Measurements from ENCODE around the gene POP4.
A peak's percentile ranks its signal among the peaks of the same experiment; 100 is the strongest.
"Not testable (repeated sequence)": the region's sequence is repeated elsewhere in the genome, so short reads cannot be mapped to it uniquely, and the experiment has no call there.

The POP4 gene, protein sequence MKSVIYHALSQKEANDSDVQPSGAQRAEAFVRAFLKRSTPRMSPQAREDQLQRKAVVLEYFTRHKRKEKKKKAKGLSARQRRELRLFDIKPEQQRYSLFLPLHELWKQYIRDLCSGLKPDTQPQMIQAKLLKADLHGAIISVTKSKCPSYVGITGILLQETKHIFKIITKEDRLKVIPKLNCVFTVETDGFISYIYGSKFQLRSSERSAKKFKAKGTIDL

DNA sequence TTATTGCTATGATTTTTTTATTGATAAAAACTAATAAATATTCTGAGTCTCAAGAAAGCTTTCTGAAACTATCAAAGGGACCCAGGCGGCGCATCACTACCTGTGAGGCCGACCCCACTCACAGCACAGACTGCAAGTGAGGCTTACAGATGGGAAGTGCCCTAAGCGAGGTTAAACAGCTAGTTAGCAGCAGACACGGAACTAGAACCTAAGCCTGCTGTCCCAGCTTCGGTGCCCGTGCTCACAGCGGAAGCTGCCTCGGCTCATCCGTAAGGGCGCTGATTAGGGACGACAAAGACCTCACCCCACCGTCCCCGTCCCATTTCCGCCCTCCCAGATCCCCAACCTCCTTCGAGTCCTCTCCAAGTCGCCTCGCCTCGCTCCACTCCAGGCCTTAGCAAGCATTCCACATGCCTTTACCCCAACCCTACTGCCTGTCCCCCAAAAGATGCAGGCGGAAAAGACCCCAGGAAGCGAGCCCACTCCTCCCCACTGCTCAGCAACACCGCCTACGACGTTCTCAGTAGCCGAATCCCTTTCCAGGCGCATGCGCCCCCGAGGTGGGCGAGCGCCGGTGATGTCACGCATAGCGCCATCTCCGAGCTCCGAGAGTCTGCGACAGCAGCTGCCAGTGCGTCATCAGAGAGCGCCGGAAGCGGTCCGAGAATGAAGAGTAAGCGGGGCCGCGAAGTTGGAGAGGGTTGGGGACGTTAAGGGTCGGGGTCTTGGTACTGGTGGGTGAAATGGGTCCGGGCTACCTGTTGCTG is at the start of gene POP4:
POP4 (plus strand) TSS at position 631 of the 767 bp plus-strand sequence; CDS start at position 667, 36 bp downstream.
- DNase-seq (ENCODE audit: low read depth in 2 of 2, low spot score in 1 of 2) = peak; percentile 97 to 98

DNA sequence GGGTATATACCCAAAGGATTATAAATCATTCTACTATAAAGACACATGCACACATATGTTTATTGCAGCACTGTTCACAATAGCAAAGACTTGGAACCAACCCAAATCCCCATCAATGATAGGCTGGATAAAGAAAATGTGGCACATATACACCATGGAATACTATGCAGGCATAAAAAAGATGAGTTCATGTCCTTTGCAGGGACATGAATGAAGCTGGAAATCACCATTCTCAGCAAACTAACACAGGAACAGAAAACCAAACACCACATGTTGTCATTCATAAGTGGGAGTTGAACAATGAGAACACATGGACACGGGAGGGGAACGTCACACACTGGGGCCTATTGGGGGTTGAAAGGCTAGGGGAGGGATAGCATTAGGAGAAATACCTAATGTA is 47.0 kb upstream of the POP4 start:
- not testable (repeated sequence) for DNase-seq (ENCODE audit: low read depth in 2 of 2, low spot score in 1 of 2)

DNA sequence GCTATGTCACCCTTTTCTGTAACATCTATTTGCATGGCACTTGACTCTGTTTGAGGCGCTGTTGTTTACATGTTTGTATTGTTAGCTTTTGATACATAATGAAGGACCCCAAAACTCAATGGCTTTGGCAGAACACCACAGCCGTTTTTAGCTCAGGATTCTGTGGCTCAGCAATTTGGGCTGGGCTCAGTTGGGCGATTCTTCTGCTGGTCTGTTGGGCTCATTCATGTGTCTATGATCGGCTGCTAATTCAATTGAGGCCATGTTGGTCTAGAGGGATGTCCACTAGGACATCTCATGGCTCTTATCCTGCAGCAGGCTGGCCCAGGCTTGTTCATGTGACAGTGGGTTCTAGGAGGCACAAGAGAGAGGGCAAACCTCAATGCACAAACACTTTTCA is 46.3 kb upstream of the POP4 start:
- DNase-seq (ENCODE audit: low read depth in 2 of 2, low spot score in 1 of 2) = no peak

DNA sequence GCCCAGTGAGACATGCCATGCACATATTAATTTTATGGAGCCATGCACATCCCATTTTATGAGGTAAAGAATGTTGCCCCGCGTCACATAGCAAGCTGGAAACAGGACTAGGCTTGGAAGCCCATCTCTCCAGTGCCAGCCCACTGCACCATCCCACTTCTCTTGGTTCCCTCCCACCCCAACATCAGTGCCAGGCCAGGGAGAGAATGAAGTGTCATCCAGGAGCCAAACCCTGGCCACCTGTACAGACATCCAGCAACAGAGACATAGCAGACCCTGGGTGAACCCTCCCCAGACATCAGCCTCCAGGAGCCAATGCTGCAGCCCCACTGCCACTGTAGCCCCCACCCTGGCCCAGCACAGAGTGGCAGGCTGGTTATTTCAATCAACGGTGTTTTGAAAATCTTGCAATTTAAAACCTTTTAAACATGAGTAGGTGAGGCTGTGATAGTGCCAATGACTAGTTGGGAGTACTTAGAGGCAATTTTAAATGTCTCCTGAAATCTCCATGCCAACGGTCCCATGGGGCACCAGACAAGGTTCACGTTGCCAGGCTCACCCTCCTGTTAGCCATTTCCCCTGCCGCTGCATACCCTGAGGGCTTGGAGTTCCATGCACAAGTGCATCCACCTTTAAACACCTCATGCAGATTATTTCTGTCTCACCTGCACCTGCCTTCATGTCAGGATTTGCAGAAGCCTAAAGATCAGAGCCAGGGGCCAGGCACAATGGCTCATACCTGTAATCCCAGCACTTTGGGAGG is 45.6 kb upstream of the POP4 start:
- no peak for DNase-seq (ENCODE audit: low read depth in 2 of 2, low spot score in 1 of 2)

DNA sequence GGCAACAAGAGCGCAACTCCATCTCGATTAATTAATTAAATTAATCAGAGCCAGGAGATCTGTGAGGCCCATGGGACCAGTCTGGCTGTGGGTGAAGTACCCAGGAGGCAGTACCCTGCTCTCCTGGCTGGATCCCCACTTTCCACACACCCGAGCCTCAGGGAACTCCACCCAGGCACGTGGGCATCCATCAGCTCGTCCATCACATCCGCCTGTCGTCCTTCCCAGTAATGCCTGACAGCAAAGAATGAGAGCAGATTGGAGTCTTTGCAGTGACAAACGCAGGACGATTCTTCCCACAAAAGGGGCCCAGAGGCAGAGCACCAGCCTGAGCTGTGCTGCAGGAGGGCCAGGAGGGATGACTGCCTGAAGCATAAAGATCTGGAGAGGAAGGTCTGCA is 44.5 kb upstream of the POP4 start:
- no peak for DNase-seq (ENCODE audit: low read depth in 2 of 2, low spot score in 1 of 2)

DNA sequence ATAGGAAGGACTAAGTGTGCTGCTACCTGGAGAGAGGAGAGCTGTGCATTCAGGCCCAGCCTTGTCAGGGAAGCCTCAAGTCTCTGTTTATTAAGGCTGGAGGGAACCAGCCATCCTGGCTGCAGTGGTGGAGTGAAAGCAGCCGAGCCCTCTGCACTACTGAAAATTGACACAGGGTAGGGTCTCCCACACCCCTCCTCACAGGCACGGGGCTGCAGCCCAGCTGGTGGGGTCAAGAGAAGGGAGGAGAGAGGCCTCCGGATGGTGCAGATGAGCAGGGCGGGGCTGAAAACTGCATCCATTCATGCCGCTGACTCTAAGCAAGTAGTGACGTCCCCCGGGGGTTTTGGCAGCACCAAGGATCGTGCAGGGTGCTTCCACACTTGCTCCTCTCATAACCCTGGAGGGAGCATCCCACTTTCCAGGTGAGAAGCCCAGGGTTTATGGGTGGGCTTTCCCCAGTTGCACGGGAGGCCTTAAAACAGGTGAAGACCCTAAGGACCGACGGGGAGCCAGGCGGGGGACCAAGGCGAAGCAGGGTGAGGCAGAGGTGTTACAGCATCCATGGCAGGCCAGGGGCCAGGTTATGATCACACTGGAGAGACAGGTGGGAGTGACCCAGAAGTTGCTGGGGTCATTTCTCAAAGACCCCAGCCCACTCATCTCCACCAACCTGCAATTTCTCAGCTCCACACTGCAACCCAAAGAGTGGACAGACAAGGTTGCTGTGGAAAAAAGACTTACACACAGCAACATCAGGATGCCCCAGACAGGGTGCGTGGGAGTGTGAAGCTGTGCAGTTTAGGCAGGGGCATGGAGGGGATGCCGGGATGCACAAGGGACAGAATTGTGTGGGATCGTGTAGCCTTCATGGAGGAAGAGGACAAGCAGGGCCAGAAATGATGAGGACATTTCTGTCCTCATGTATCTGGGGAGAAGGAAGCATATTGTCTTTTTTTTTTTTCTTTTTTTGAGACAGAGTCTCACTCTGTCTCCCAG is 43.5 kb upstream of the POP4 start:
- no peak for DNase-seq (ENCODE audit: low read depth in 2 of 2, low spot score in 1 of 2)

DNA sequence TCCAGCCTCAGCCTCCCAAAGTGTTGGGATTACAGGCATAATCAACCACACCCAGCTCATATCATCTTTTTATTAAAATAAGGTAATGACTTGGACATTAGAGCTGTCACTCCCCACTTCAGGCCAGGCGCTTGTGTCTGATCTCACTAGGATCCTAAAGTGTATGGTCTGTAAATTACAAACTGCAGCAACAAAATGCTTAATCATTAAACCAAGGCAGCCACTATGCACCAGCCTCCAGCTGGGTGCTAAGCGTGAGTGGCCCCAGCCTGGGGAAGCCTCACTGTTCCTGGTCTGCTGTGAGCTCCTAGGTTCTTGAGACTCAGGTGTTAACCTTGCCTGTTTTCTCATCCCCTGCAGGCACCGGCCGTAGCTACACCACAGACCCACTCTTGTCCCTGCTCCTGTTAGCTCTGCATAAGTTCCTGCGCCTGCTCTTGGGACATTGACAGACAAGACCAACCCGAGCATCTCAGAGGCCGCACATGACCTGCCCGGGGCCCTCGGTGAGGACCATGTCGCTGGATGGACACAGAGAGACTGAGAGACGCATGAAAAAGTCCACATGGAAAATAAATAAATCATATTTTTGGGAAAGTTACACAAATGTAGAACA is 42.5 kb upstream of the POP4 start:
- no peak for DNase-seq (ENCODE audit: low read depth in 2 of 2, low spot score in 1 of 2)

DNA sequence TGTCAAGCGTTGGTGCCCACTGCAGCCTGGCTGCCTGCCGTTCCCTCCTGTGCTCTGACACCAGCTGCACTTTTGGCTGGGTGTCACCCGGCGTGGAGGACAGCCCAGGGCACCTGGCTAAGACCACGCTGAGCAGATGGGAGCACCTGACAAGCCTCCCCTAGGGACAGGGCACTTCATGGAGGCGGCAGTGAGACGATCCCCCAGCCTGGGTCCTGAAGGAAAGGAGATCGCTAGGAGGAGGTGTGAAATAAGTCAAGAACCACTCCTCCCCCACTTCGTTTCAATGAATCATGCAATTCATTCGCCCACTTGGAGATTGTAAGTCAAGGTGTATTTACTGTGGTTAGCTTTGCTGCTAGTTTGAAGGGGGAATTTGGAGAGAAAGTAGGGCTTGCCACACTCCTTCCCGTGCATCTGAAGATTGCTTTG is 41.5 kb upstream of the POP4 start:
- DNase-seq (ENCODE audit: low read depth in 2 of 2, low spot score in 1 of 2) = no peak

DNA sequence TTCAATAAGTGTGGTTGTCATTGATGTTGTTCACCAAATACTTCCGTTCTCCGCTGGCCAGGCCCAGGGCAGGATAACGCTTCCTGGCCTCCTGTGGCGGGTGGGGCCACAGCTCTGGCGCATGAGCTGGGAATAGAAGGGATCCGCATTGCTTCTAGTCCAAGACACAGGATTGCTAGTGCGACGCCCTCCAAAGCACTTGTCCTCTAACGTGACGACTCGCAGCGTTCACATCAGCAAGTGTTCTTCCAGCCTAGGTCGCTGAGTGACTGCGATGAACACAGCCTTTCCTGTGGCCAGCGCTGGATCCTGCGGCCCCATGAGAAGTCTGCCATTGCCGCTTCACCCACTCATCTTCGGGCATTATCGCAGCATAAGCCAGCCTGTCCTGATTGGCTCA is 40.9 kb upstream of the POP4 start:
- DNase-seq (ENCODE audit: low read depth in 2 of 2, low spot score in 1 of 2) = no peak

DNA sequence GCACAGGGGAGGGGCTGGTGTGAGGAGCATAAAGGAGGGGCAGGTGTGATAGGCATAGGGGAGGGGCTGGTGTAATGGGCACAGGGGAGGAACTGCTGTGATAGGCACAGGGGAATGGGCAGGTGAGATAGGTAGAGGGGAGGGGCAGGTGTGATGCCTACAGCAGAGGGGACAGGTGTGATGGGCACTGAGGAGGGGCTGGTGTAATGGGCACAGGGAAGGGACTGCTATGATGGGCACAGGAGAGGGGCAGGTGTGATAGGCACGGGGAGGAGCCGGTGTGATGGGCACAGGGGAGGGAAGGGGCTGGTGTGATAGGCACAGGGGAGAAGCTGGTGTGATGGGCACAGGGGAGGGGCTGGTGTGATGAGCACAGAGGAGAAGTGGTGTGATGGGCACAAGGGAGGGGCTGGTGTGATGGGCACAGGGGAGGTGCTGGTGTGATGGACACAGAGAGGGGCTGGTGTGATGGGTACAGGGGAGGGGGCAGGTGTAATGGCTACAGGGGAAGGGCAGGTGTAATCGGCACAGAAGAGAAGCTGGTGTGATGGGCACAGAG is 39.5 kb upstream of the POP4 start:
- no peak for DNase-seq (ENCODE audit: low read depth in 2 of 2, low spot score in 1 of 2)

DNA sequence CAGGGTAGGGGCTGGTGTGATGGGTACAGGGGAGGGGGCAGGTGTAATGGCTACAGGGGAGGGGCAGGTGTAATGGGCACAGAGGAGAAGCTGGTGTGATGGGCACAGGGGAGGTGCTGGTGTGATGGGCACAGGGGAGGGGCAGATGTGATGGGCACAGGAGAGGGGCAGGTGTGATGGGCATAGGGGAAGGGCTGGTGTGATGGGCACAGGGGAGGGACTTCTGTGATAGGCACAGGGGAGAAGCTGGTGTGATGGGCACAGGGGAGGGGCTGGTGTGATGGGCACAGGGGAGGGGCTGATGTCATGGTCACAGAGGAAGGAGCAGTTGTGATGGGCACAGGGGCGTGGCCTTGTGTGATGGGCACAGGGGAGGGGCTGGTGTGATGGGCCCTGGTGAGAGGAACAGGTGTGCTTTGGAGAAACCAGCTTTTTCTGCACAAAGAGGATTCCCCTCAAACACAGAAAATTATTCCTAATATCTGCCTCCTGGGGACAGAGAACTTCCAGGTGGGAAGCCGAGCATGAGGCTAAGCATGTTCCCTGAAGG is 38.6 kb upstream of the POP4 start:
- no peak for DNase-seq (ENCODE audit: low read depth in 2 of 2, low spot score in 1 of 2)

DNA sequence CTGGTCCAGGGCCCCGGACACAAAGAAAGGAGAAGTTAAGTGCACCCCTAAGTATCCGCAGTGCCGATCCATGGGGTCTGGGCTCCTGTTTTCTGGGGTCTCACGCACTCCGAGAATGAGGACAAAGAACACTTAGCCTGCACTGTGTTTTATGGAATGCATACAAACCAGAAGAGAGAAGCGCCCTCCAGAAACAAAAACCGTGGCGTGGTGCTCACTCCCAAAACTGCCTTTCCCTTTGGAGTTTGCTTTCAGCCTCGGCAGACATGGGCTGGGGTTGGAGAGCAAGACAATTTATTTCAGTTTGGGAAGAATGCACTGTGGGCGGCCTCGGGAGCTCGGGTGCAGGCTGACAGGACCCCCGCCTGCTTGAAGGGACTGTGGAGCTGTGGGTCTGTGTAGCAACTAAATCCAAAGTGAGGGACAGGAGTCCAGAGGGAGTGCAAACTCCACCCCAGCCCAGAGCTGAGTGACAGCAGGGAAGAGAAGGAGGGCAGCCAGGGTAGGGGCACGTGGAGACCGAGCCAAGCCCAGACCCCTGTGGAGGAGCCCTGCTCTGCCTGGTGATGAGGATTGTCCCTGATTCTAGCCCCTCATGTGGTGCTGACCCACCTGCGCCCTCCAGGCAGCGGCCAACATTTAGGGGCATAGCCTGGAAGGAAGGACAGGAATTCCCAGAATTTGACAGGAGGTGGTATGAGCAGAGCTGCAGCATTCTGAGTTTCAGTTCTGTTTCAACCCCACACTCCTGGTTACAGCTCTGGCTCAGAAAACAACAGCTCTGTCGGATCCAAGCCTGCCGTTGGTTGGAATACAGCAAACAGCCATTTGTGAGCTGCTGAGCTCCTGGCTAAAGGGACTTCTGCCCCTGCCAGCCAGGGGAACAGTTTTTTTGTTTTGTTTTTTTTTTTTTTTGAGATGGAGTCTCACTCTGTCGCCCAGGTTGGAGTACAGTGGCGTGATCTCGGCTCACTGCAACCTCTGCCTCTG is 37.8 kb upstream of the POP4 start:
- DNase-seq (ENCODE audit: low read depth in 2 of 2, low spot score in 1 of 2) = no peak

DNA sequence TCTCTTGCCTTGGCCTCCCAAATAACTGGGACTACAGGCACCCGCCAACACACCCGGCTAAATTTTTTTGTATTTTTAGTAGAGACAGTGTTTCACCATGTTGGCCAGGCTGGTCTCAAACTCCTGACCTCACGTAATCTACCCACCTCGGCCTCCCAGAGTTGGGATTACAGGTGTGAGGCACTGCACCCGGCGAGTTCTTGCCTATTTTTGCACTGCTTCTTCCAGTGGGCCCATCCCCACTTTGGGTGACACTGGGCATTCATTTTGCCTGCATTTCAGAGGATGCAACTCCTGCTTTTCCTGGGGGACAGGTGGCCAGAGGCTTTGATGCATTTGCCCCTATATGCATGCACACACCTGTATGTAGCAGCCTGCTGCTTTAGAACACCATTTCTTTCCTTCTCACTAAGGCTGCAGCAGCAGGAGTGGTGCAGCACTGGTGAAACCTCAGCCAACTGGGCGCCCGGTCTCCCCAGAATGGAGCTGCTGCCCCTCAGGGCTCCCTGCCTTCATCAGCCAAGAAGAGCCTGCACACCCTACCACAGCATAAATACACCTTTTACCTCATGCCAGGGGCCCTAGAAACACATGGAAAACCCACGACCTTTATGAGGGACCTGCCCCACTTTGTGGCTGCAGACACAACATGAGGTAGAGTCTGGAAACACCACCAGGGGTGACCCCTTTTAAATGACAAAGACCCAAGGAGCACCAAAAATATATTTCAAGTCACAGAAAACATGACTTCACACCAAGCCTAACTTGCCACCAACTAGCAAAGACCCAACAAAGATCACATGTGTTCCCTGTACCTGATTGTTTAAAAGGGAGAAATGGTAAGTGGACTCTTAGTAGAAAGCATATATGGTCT is 36.8 kb upstream of the POP4 start:
- DNase-seq (ENCODE audit: low read depth in 2 of 2, low spot score in 1 of 2) = no peak

DNA sequence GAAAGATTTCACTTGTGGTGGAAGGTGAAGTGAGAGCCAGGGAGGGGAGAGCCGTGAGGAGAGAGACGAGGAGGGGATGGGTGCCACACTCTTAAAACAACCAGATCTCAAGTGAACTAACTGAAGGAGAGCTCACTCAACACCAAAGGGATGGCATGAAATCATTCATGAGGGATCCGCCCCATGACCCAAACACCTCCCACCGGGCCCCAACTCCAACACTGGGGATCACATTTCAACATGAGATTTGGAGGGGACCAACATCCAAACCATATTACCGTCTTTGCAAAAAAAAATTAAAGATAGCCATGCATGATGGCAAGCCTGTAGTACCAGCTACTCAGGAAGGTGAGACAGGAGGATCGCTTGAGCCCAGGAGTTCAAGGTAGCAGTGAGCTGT is 34.9 kb upstream of the POP4 start:
- DNase-seq (ENCODE audit: low read depth in 2 of 2, low spot score in 1 of 2) = no peak

DNA sequence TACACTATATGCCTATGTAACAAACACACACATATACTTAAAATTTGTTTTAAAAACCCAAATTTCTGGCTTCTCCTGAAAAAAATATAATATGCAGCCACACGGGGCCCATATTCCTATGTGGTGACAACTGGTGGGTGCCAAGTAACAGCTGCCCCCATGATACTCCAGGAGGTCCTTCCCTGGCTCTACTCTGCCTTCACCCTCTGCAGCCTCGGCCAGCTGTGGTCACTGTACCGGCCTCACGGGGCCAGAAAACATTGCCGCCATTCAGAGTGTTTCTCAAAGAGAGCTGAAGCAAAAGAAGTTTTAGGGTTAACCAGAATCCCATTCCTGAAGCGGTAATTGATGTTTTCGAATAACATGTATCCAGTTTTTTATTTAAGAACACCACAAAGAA is 32.6 kb upstream of the POP4 start:
- no peak for DNase-seq (ENCODE audit: low read depth in 2 of 2, low spot score in 1 of 2)

DNA sequence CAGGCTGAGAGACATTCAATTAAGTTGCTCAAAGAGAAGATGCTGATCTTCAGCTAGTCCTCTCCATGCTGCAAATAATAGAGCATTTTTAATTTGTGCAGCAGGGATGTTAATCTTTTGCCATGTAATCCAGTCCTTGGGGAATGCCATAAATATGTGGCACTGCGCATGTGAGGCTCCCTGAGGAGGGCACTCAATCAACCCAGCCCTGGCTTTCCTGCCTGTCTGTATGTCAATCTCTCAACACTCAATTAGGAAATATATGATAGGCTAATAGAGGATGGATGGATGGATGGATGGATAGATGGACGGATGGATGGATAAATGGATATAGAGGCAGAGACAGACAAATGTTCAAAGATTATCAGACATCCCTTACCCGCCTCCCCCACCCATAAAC is 31.6 kb upstream of the POP4 start:
- DNase-seq (ENCODE audit: low read depth in 2 of 2, low spot score in 1 of 2) = no peak

DNA sequence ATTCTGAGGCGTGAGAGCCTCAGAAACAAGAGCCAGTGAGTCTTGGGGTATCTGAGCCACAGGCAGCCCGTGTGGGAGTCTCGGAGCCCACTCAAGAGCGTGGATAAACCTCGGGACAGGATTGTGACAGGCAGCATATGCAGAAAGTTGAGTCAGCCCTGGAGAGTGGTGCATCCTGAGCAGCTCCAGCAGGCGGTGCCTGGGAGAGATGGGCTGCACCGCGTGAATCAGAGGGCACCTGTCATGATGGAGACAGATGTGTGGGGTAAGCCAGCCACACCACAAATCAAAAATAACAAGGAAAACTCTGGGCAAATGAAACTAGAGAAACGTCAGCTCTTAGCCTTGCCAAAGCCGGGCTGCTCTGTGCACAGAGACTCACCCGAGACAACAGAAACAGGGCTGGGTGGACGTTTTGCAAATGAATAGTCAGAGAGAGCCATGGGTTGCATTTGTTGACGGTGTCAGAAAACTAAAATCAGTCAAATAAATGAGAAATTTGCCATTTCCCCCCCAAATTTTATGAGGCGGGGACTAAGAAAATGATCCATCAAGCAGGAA is 30.0 kb upstream of the POP4 start:
- DNase-seq (ENCODE audit: low read depth in 2 of 2, low spot score in 1 of 2) = no peak
